GM23338 (cell line): Measurements from ENCODE around the gene ZP2. TPM values are rescaled to one million over a fixed set of nuclear protein-coding genes. Genes with fewer than 3 reads are reported as not detected.

Source experiments
- ATAC-seq: fragments of 200-7000 bp; cut with Tn5 transposase; 3 replicates; pipeline ENCODE4 v1.9.1; 2020
- DNase-seq: peaks from one replicate; pipeline ENCODE4 v3.0.0-alpha.2; 2015; ENCODE audit warnings: low spot score
- H2AFZ ChIP-seq: fragments of 200-600 bp; sonication (generic); 2 replicates; pipeline ENCODE4 v1.8.0; 2016; ENCODE audit warnings: antibody characterized with exemption, mild to moderate bottlenecking, moderate library complexity
- H3F3A ChIP-seq: fragments of 200-600 bp; sonication (generic); replicated peaks from 2 replicates; pipeline ENCODE4 v1.8.0; 2017; ENCODE audit warnings: antibody characterized with exemption, mixed run types, low read depth
- H3K27ac ChIP-seq: fragments of 200-600 bp; sonication (generic); 2 replicates; pipeline ENCODE4 v1.6.1; 2016; ENCODE audit warnings: low read depth
- H3K27me3 ChIP-seq: fragments of 200-600 bp; sonication (generic); 2 replicates; pipeline ENCODE4 v1.8.0; 2016; ENCODE audit warnings: mild to moderate bottlenecking, mixed run types, moderate library complexity; ENCODE audit not compliant: insufficient read depth
- H3K36me3 ChIP-seq: fragments of 200-600 bp; sonication (generic); 2 replicates; pipeline ENCODE4 v1.8.0; 2016; ENCODE audit warnings: mild to moderate bottlenecking; ENCODE audit not compliant: insufficient read depth
- H3K4me1 ChIP-seq: fragments of 200-600 bp; sonication (generic); 2 replicates; pipeline ENCODE4 v1.8.0; 2016; ENCODE audit warnings: mild to moderate bottlenecking, moderate library complexity; ENCODE audit not compliant: insufficient read depth
- H3K4me2 ChIP-seq: fragments of 200-600 bp; sonication (generic); 2 replicates; pipeline ENCODE4 v1.7.1; 2017; ENCODE audit warnings: mixed run types
- H3K4me3 ChIP-seq: fragments of 200-600 bp; sonication (generic); 2 replicates; pipeline ENCODE4 v1.6.1; 2016; ENCODE audit warnings: mixed run types
- H3K79me2 ChIP-seq: fragments of 200-600 bp; sonication (generic); replicated peaks from 2 replicates; pipeline ENCODE4 v1.8.0; 2017; ENCODE audit warnings: mild to moderate bottlenecking; ENCODE audit not compliant: insufficient read depth
- H3K9me2 ChIP-seq: fragments of 200-600 bp; sonication (generic); 2 replicates; pipeline ENCODE4 v1.8.0; 2017; ENCODE audit not compliant: insufficient read depth
- H4K20me1 ChIP-seq: fragments of 200-600 bp; sonication (generic); replicated peaks from 2 replicates; pipeline ENCODE4 v1.8.0; 2017; ENCODE audit warnings: mild to moderate bottlenecking; ENCODE audit not compliant: insufficient read depth
- H3K27ac Mint-ChIP-seq: 2 replicates; pipeline ENCODE4 v1.8.0; 2020; ENCODE audit warnings: inconsistent platforms, mild to moderate bottlenecking, moderate library complexity, mixed read lengths
- H3K27me3 Mint-ChIP-seq: 3 replicates; pipeline ENCODE4 v1.8.0; 2022; ENCODE audit warnings: low read depth, mild to moderate bottlenecking, moderate library complexity, mixed read lengths, inconsistent platforms; ENCODE audit not compliant: insufficient read depth, poor library complexity
- H3K36me3 Mint-ChIP-seq: 3 replicates; pipeline ENCODE4 v1.8.0; 2021; ENCODE audit warnings: low read depth, mild to moderate bottlenecking, inconsistent platforms, moderate library complexity, mixed read lengths
- H3K4me1 Mint-ChIP-seq: 3 replicates; pipeline ENCODE4 v1.8.0; 2020; ENCODE audit warnings: mild to moderate bottlenecking, inconsistent platforms, mixed read lengths
- H3K4me3 Mint-ChIP-seq: 3 replicates; pipeline ENCODE4 v1.8.0; 2021; ENCODE audit warnings: moderate library complexity, mild to moderate bottlenecking, inconsistent platforms, mixed read lengths
- H3K9me3 Mint-ChIP-seq: 3 replicates; pipeline ENCODE4 v1.8.0; 2020; ENCODE audit warnings: moderate library complexity, mild to moderate bottlenecking, inconsistent platforms, mixed read lengths
- CTCF ChIP-seq, 2 experiments: fragments of 200-600 bp in 1 of 2; sonication (generic) in 1 of 2; conservative IDR thresholded peaks; 2 replicates each; pipeline versions ENCODE4 v1.5.1 to v1.6.1; 2016 to 2017; ENCODE audit warnings: antibody characterized with exemption in 2 of 2, low read depth in 2 of 2, mild to moderate bottlenecking in 2 of 2, moderate library complexity in 1 of 2
- ETS1 ChIP-seq: IDR thresholded peaks from 2 replicates; pipeline ENCODE4 v1.6.1; 2016; ENCODE audit warnings: antibody characterized with exemption
- EZH2 ChIP-seq: fragments of 200-600 bp; sonication (generic); IDR thresholded peaks from one replicate; pipeline ENCODE4 v1.8.0; 2017; ENCODE audit warnings: antibody characterized with exemption, mild to moderate bottlenecking, low read depth; ENCODE audit not compliant: unreplicated experiment
- JUNB ChIP-seq: IDR thresholded peaks from one replicate; pipeline ENCODE4 v1.6.1; 2016; ENCODE audit warnings: antibody characterized with exemption; ENCODE audit not compliant: unreplicated experiment
- REST ChIP-seq: IDR thresholded peaks from one replicate; pipeline ENCODE4 v1.6.1; 2018; ENCODE audit warnings: antibody characterized with exemption; ENCODE audit not compliant: unreplicated experiment
- STAT1 ChIP-seq: IDR thresholded peaks from one replicate; pipeline ENCODE4 v1.6.1; 2016; ENCODE audit warnings: antibody characterized with exemption; ENCODE audit not compliant: unreplicated experiment
- ZNF114 ChIP-seq: fragments of 250-450 bp; sonication (Bioruptor Pico); IDR thresholded peaks from 2 replicates; pipeline ENCODE4 v1.5.0; 2020; ENCODE audit warnings: mild to moderate bottlenecking, moderate library complexity
- ZNF331 ChIP-seq: fragments of 250-450 bp; sonication (Bioruptor Pico); IDR thresholded peaks from 2 replicates; pipeline ENCODE4 v1.5.0; 2020; ENCODE audit warnings: low read depth, mild to moderate bottlenecking, moderate library complexity
- ZNF462 ChIP-seq: fragments of 250-450 bp; sonication (Bioruptor Pico); IDR thresholded peaks from 2 replicates; pipeline ENCODE4 v1.5.0; 2020; ENCODE audit warnings: mild to moderate bottlenecking, moderate library complexity
- polyA plus RNA-seq: library from polyadenylated mRNA; unstranded; fragments of >200 nt; fragmentation: Nextera tagmentation; extraction: Ambion mirVana; gene quantifications from 2 replicates; pipeline ENCODE4 v1.2.1, GENCODE V29; 2016
- total RNA-seq: library from RNA; depleted of rRNA; stranded (reverse); fragments of >200 nt; shearing (Covaris generic); gene quantifications from 2 replicates; pipeline ENCODE4 v1.2.3, GENCODE V29; 2014

The ZP2 gene
- total and polyA plus RNA-seq, 2 experiments from 2014 or later: not detected

DNA sequence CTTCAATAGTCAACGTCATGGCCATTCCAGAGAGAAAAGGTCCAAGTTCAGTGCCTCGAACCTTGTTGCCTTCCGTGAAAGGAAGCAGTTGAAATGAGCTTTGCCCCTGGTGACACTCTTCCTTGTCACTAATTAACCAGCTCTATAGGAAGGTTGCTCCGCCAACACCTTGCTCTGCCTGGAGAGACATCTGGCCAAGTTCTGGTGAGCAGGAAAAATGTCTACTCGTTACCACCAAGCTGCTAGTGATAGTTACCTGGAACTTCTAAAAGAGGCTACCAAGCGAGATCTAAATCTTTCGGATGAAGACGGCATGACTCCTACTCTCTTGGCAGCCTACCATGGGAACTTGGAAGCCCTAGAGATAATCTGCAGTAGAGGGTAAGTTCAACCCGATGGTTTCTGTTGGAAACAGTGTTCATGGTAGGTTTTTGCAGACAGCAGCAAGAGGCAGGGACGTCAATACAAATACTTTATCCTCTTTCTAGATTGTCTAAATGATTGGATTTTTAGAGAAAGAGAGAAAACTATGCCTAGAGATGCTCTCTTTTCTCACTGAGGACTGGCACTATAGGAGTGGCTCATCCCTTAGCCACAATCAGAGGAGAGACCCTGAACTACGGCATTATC is 22.3 kb upstream of the ZP2 start, which contains the start of gene ANKS4B (continued):
- TF ChIP-seq REST (no peak), ZNF331 (no peak), STAT1 (no peak), JUNB (no peak), ETS1 (no peak), CTCF (conservative IDR thresholded peaks at IDR 0.05; ENCODE audit: low read depth in 2 of 2) (no peak)

- DNase-seq: no peak
- Histone ChIP-seq H4K20me1 (no peaks in the 10 kb centered on the region), H3K4me3 (no peak overlapping the region), H3K4me2 (no peak overlapping the region), H3K27ac (no peak overlapping the region), H3K36me3 (no peaks in the 10 kb centered on the region), H3K9me2 (peaks cover 13% of the 10 kb centered on the region), H3F3A (no peaks in the 10 kb centered on the region), H2AFZ (no peak overlapping the region), H3K79me2 (no peaks in the 10 kb centered on the region), H3K27me3 (no peaks in the 10 kb centered on the region), H3K4me1 (no peaks in the 10 kb centered on the region)
- no peak overlapping the region for H3K27ac Mint-ChIP-seq
- H3K27me3 Mint-ChIP-seq: no peaks in the 10 kb centered on the region
- H3K4me1 Mint-ChIP-seq: no peaks in the 10 kb centered on the region
- no peaks in the 10 kb centered on the region for H3K36me3 Mint-ChIP-seq
- no peak overlapping the region for H3K4me3 Mint-ChIP-seq
- no peak for ATAC-seq
- H3K9me3 Mint-ChIP-seq: no peaks in the 10 kb centered on the region
- no peak for TF ChIP-seq STAT1
- TF ChIP-seq ZNF331: no peak
- TF ChIP-seq EZH2: no peak
- no peak for TF ChIP-seq ZNF462
- TF ChIP-seq ZNF114: no peak
Measured at GRCh38 chr16:21233045-21233520, 21.7 kb upstream of the ZP2 start.
